Lower lobe of right lung (tissue), 2 donors: ENCODE results near the gene SAPCD1. TPM values are rescaled to one million over a fixed set of nuclear protein-coding genes. Genes with fewer than 3 reads are reported as not detected.

Experiments
- ATAC-seq, 2 donors: fragments of 200-7000 bp; cut with Tn5 transposase; one replicate each; pipeline ENCODE4 v1.9.1; 2020 to 2022; ENCODE audit warnings: mild to moderate bottlenecking in 2 of 2, moderate library complexity in 2 of 2
- DNase-seq: peaks from one replicate; pipeline ENCODE4 v3.0.0-alpha.2; 2020
- H3K27ac ChIP-seq: fragments of 200-600 bp; one replicate; pipeline ENCODE4 v1.8.0; 2022
- H3K27me3 ChIP-seq: fragments of 200-600 bp; one replicate; pipeline ENCODE4 v1.8.0; 2022; ENCODE audit warnings: low read depth
- H3K36me3 ChIP-seq: fragments of 200-600 bp; one replicate; pipeline ENCODE4 v1.8.0; 2022; ENCODE audit warnings: mild to moderate bottlenecking
- H3K4me1 ChIP-seq: fragments of 200-600 bp; one replicate; pipeline ENCODE4 v1.8.0; 2022
- H3K4me3 ChIP-seq: fragments of 200-600 bp; one replicate; pipeline ENCODE4 v1.8.0; 2022; ENCODE audit warnings: mild to moderate bottlenecking
- H3K9me3 ChIP-seq: fragments of 200-600 bp; one replicate; pipeline ENCODE4 v1.8.0; 2022
- CTCF ChIP-seq: fragments of 200-600 bp; IDR thresholded peaks from one replicate; pipeline ENCODE4 v1.8.0; 2022; ENCODE audit warnings: antibody characterized with exemption, mild to moderate bottlenecking
- intact Hi-C: fragments of 100-400 bp; cut with DNase I; formaldehyde crosslinking; loops from one replicate; pipeline ENCODE4 v1.11.0; 2022
- long read RNA-seq: library from polyadenylated mRNA; unstranded; transcript quantifications from one replicate; pipeline ENCODE4 v2.0.0, GENCODE V29; 2021
- total RNA-seq: library from RNA; stranded (reverse); fragmentation: NEBNext Ultra II Directional; extraction: Animal tissue kit (Norgen Biotek cat#: 25700); gene quantifications from one replicate; pipeline ENCODE4 v1.2.1, GENCODE V29; 2021
- donor health status: DM: no; HTN: yes; CAD: no; lungs with severe emphysema.

Gene SAPCD1
- total RNA-seq = 1.2 TPM
- long read RNA-seq = 0 reads

GRCh38 chr6:31762356-31762755, at the start of gene SAPCD1:
Gene SAPCD1, plus strand, starts transcription at chr6:31762656. Its CDS starts 399 bp downstream, at chr6:31763055.
- Histone ChIP-seq H3K27ac (peak within 1 kb of the TSS; percentile 33), H3K4me1 (peaks cover 5% of the 10 kb centered on the region)

GRCh38 chr6:31713465-31713864, 49.0 kb upstream of the SAPCD1 start:
- no peak for ATAC-seq
- no peak for DNase-seq
- H3K9me3 ChIP-seq = no peaks in the 10 kb centered on the region
- TF ChIP-seq CTCF = no peak
- H3K4me3 ChIP-seq = no peak overlapping the region
- H3K4me1 ChIP-seq = peaks cover 7% of the 10 kb centered on the region
- H3K27ac ChIP-seq = no peak overlapping the region
- no peaks in the 10 kb centered on the region for H3K27me3 ChIP-seq
- H3K36me3 ChIP-seq = no peaks in the 10 kb centered on the region
- intact Hi-C loops = no loop called here

More at GRCh38 chr6:31762356-31762755, at the start of gene SAPCD1:
- no peaks in the 10 kb centered on the region for H3K9me3 ChIP-seq
- ATAC-seq (no peak), DNase-seq (no peak)
- no peaks in the 10 kb centered on the region for H3K27me3 ChIP-seq
- no peak for TF ChIP-seq CTCF
- H3K36me3 ChIP-seq = no peaks in the 10 kb centered on the region
- no peak within 1 kb of the TSS for H3K4me3 ChIP-seq
- intact Hi-C loops = no loop called here

GRCh38 chr6:31713991-31714684, 48.3 kb upstream of the SAPCD1 start:
- intact Hi-C loops = no loop called here
- ATAC-seq (no peak), DNase-seq (no peak)
- no peaks in the 10 kb centered on the region for H3K36me3 ChIP-seq
- H3K9me3 ChIP-seq = no peaks in the 10 kb centered on the region
- H3K4me1 ChIP-seq = peaks cover 7% of the 10 kb centered on the region
- H3K27me3 ChIP-seq = no peaks in the 10 kb centered on the region
- TF ChIP-seq CTCF = no peak
- no peak overlapping the region for H3K27ac ChIP-seq
- no peak overlapping the region for H3K4me3 ChIP-seq

- no peak for ATAC-seq
- H3K4me3 ChIP-seq = no peak within 1 kb of the TSS
- intact Hi-C loops = no loop called here
- no peaks in the 10 kb centered on the region for H3K36me3 ChIP-seq
- no peaks in the 10 kb centered on the region for H3K9me3 ChIP-seq
- H3K27ac ChIP-seq = no peak within 1 kb of the TSS
- DNase-seq = no peak
- TF ChIP-seq CTCF = no peak
- H3K27me3 ChIP-seq = no peaks in the 10 kb centered on the region
- H3K4me1 ChIP-seq = peaks cover 7% of the 10 kb centered on the region
Observed at GRCh38 chr6:31715022-31715958, 47.2 kb upstream of the SAPCD1 start, which contains the start of gene LY6G6D. Gene LY6G6D, plus strand, starts transcription at chr6:31715348. Its CDS starts 8 bp downstream, at chr6:31715356.

- ATAC-seq (no peak), DNase-seq (no peak)
- no peaks in the 10 kb centered on the region for H3K4me1 ChIP-seq
- no peak overlapping the region for H3K4me3 ChIP-seq
- H3K9me3 ChIP-seq = no peaks in the 10 kb centered on the region
- H3K27ac ChIP-seq = no peak overlapping the region
- H3K27me3 ChIP-seq = no peaks in the 10 kb centered on the region
- no peak for TF ChIP-seq CTCF
- intact Hi-C loops = no loop called here
- H3K36me3 ChIP-seq = no peaks in the 10 kb centered on the region
Observed at GRCh38 chr6:31717499-31718222, 44.8 kb upstream of the SAPCD1 start.
